ENCODE measurements around the gene GPD1L.

Gene GPD1L

DNA sequence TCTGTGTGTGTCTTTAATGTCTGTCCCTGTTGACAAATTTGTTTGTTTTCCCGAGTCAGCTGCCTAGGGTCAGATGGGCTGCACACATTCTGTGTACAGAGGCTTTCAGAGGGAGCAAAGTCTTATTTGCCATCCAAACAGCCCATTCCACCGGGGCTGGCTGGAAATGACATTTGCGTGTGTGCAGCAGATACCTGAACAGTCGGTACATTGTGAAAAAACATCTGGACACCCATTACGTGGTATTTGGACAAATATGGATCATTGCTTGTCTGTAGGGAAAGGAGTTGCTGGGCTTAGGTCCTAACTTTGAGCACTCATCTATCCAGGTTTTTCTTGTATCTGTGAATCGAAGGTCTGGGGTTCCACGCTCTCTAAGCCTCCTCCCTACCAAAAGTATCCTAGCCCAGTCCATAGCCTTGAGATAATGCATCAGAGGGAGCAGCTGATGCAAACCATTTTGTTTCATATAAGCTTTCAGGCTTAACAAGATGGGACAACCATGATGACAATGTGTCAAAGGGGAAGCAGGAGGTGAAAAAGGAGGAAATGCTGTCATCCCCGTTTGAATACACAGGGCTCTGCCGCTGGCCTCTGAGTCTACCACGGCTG is 109.9 kb downstream of the GPD1L start:
- H3K9me3 ChIP-seq, result peaks cover 0 to 10% (median 6%) of the 10 kb centered on the region in 3 donors
- peaks cover 0 to 3% of the 10 kb centered on the region in 2 donors for H3K27me3 ChIP-seq
- TF ChIP-seq, protein P1, sequence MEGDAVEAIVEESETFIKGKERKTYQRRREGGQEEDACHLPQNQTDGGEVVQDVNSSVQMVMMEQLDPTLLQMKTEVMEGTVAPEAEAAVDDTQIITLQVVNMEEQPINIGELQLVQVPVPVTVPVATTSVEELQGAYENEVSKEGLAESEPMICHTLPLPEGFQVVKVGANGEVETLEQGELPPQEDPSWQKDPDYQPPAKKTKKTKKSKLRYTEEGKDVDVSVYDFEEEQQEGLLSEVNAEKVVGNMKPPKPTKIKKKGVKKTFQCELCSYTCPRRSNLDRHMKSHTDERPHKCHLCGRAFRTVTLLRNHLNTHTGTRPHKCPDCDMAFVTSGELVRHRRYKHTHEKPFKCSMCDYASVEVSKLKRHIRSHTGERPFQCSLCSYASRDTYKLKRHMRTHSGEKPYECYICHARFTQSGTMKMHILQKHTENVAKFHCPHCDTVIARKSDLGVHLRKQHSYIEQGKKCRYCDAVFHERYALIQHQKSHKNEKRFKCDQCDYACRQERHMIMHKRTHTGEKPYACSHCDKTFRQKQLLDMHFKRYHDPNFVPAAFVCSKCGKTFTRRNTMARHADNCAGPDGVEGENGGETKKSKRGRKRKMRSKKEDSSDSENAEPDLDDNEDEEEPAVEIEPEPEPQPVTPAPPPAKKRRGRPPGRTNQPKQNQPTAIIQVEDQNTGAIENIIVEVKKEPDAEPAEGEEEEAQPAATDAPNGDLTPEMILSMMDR (IDR thresholded peaks at IDR 0.05), result no peak
- intact Hi-C loops (cut with DNase I; ENCODE audit: low total_unique reads), result no loop called here
- no peaks in the 10 kb centered on the region for H3K36me3 ChIP-seq
- no peak overlapping the region for H3K4me3 ChIP-seq
- H3K4me1 ChIP-seq, result no peaks in the 10 kb centered on the region
- no peak for DNase-seq
- no peak overlapping the region for H3K27ac ChIP-seq

DNA sequence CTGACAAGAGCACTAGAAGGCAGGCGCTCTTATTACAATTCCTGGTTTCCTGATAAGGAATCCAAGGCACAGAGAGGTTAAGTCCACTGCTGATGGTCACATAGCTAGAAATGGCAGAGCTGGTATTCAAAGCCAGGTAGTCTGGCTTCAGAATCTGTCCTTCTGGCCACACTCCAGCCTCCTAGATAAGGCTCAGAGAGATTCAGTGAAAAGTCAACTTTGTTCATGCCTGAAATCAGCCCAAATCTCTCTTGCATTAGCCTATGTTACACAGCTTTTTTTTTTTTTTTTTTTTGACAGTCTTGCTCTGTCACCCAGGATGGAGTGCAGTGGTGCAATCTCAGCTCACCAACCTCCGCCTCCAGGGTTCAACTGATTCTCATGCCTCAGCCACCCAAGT is 110.9 kb downstream of the GPD1L start:
- H3K4me3 ChIP-seq, result no peak overlapping the region
- no peaks in the 10 kb centered on the region for H3K4me1 ChIP-seq
- DNase-seq, result no peak
- intact Hi-C loops (cut with DNase I; ENCODE audit: low total_unique reads), result no loop called here
- H3K27me3 ChIP-seq, result peaks cover 0 to 3% of the 10 kb centered on the region in 2 donors
- no peaks in the 10 kb centered on the region for H3K36me3 ChIP-seq
- peaks cover 0 to 10% (median 6%) of the 10 kb centered on the region in 3 donors for H3K9me3 ChIP-seq
- TF ChIP-seq, protein P1 (IDR thresholded peaks at IDR 0.05), result no peak
- H3K27ac ChIP-seq, result no peak overlapping the region

Data from tibial artery (tissue), 4 donors.